DMS 273 (cell line): ENCODE results near the gene RPH3AL.
"Not testable (repeated sequence)": the region's sequence is repeated elsewhere in the genome, so short reads cannot be mapped to it uniquely, and the experiment has no call there.

Source experiments
- DNase-seq: peaks from one replicate; lab custom pipeline; 2025; ENCODE audit not compliant: unreplicated experiment; lab: John Stamatoyannopoulos, UW

The RPH3AL gene

DNA sequence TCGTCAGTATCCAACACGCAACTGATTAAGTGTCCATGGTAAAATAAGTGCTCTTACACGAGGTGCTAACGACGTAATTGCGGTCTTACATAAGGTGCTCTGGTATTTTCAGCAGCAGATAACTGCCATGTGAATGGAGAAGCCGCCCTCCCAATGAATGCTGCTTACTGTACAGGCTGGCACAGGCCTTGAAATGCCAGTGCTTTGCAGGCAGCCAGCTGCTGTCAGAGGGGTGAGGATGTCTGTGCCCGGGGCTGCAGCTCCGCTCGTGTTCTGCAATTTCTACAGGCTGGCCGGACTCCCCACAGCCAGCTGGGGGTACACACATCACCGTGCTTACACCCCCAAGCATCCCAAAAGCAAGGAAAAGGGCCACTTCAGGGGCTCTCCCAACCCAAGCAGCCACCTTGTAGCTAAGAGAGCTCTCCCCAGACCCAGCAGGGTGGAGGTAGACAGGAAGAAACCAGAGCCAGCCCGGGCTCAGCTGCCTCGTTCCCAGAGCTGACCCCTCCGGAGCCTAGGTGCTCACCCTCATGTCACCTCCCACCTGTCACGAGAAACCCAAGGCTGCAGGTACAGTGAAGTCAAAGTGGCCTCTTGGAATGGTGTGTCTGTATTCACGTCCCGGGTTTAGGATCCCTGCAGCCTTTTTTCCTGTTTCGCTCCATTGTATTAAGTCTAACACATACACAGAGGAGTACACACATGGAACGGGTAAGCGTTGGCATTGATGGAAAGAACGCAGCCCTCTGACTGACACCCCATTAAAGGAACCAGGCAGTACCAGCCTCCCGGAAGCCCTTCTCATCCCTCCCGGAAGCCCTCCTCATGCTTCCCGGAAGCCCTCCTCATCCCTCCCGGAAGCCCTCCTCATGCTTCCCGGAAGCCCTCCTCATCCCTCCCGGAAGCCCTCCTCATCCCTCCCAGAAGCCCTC, 27.2 kb upstream of the RPH3AL start:
- DNase-seq: peak; percentile 51

DNA sequence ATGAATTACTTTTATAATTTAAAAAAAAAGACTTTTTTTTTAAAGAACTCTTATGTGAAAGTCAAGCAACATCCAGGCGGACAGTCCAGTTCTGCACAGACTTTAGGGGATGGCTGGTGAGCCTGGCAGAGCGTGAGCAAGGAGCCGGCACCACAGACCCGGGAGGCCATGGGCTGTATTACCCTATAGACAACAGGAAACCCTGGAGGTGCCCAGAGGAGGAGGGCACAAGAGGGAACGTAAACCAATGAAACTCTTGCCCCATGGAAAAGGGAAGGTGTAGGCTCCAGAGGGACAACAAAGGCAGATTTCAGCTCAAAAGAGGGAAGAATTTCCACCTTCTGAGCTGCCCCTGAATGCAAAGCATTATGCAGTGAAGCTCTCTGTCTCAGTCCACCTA, 25.5 kb upstream of the RPH3AL start:
- DNase-seq: no peak

DNA sequence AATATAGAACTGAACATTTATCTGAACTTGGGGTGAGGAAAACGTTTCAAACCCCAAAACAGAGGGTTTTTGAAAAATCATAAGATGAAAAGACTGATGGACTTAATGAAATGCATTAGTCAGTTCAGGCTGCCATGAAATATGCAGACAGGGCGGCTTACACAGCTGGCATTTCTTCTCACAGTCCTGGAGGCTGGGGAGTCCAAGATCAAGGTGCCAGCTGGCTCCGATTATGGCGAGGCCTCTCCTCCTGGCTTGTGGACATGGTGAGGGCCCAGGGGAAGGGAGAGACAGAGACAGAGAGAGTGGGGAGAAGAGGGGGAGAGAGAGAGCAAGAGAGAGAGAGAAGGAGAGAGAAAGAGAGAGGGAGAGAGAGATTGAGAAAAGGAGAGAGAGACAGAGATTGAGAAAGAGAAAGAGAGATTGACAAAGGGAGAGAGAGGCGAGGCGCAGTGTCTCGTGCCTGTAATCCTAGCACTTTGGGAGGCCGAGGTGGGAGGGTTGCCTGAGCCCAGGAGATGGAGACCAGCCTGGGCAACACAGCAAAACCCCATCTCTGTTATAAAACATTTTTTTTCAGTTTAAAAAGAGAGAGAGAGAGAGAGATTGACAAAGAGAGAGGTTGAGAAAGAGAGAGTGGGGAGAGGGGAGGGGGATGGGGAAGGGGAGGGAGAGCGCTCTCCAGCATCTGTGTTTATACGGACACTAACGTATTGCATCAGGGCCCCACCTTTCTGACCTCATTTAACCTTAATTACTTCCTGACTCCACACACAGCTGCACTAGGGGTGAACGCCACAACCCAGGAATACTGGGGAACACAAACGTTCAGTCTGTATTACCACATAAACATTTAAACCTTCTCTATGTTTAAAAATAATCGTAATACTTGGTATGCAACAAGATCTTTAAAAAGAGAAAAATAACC, 24.6 kb upstream of the RPH3AL start:
- DNase-seq: peak; percentile 82

DNA sequence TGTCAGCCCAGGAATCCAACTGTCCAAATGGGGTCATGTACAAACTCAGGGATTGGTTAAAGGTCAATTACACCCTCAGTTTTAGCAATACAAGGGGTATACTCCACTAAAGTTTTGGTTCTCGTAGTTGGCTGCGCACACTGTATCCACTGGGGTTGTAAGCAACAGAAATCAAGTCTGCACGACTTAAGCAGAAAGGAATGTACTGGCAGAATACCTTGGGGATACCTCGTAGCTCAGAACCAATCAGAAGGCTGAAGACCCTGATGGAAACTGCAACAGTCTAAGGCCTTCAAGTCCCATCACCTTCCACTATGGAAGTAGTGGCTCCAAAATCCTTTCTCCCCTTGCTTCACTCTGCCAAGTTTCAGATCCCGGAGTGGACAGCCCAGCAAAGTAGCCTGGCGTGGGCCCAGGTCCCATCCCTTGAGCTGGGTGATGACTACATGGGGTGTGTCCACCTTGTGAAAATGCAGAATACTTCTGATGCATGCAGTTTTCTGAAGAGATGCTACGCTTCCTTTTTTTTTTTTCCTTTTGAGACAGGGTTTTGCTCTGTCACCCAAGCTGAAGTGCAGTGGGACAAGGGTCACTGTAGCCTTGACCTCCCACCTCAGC, 21.1 kb upstream of the RPH3AL start:
- no peak for DNase-seq

DNA sequence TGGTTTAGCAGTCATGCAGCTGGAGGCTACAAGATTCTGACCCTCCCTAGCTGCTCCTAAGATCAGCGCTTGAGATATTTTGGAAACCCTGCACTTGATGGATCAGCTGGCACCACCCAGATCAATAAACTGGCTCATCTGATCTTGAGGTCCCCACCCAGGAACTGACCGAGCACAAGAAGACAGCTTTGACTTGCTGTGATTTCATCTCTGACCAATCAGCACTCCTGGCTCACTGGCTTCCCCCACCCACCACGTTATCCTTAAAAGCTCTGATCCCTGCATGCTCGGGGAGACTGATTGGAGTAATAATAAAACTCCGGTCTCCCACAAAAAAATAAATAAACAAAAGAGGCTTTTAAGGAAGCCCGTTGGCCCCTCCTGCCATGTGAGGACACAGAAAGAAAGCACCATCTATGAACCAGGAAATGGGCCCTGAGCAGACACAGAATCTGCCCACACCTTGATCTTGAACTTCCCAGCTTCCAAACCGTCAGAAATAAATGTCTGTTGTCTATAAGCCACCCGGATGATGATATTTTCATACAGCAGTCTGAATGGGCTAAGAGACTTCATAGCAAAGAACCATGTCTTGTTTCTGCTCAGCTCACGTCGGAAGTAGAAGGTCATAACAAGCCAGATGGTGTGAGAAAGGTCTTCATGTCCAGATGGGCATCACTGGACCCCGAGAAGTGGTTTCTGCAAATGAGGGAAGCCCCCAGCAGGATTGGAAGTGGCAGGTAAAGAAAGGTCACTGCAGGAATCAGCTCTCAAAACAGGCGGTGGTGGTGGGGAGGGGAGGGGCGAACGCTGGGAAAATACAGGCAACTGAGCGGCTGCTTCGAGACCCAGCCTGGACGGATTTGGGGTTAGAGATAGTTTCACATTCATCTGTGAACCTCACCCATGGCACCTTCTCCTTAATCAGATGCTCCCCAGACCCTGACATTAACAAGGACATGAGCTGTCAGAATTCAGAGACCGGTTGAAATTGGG, 19.8 kb upstream of the RPH3AL start:
- no peak for DNase-seq

DNA sequence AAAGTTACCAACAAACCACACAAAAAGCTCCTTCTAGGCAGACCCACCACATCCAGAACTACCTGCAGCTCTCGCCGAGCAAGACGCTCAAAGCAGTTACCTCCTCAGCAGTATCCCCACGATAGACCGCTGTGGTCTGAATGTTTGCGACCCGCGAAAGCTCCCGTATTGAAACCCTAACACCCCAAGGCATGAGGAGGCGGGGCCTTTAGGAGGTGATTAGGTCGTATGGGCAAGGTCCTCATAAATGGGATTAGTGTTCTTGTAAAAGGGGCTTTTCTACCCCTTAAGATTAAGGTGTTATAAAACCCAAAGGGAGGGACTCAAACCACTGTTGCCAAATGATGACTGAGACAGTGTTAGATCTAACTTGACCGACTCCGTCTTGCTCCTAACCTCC, 19.0 kb upstream of the RPH3AL start:
- DNase-seq: no peak

DNA sequence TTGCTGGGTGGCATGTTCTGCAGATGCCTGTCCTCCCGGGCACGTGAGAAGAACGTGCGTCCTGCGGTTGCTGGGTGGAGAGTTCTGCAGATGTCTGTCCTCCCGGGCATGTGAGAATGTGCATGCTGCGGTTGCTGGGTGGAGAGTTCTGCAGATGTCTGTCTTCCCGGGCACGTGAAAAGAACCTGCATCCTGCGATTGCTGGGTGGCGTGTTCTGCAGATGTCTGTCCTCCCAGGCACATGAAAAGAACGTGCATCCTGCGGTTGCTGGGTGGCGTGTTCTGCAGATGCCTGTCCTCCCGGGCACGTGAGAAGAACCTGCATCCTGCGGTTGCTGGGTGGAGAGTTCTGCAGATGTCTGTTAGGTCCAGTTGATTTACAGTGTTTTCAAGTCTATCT, 15.0 kb upstream of the RPH3AL start:
- DNase-seq: not testable (repeated sequence)

DNA sequence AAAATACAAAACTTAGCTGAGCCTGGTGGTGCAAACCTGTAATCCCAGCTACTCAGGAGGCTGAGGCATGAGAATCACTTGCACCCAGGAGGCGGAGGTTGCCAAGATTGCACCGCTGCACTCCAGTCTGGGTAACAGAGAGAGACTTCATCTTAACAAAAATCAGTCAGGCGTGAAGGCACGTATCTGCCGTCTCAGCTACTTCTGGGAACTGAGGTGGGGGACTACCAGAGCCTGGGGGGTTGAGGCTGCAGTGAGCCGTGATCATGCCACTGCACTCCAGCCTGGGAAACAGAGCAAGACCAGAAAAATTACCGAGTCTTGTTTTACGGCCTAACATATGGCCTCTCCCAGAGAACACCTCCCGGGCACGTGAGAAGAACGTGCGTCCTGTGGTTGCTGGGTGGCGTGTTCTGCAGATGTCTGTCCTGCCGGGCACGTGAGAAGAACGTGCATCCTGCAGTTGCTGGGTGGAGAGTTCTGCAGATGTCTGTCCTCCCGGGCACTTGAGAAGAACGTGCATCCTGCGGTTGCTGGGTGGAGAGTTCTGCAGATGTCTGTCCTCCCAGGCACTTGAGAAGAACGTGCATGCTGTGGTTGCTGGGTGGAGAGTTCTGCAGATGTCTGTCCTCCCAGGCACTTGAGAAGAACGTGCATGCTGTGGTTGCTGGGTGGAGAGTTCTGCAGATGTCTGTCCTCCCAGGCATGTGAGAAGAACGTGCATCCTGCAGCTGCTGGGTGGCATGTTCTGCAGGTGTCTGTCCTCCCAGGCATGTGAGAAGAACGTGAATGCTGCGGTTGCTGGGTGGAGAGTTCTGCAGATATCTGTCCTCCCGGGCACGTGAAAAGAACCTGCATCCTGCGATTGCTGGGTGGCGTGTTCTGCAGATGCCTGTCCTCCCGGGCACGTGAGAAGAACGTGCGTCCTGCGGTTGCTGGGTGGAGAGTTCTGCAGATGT, 14.3 kb upstream of the RPH3AL start:
- not testable (repeated sequence) for DNase-seq

DNA sequence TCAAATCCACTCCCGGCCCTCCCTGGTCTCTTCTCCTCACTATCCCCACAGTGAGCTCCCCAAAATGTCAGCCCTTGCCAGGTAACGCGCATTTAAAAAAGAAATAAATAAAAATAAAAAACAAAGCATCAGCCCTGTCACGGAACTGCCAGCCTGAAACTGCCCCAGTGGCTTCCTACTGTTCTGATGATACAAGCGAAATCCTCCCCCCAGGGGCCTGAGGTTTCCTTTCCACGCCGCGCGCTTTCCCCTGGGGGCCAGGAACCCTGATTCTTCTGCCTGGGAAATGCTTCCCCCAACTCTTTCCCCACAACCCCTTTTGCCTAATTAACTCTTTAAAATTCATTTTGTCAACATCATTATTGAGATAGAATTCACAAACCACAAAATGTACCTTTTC, 12.2 kb upstream of the RPH3AL start:
- no peak for DNase-seq

DNA sequence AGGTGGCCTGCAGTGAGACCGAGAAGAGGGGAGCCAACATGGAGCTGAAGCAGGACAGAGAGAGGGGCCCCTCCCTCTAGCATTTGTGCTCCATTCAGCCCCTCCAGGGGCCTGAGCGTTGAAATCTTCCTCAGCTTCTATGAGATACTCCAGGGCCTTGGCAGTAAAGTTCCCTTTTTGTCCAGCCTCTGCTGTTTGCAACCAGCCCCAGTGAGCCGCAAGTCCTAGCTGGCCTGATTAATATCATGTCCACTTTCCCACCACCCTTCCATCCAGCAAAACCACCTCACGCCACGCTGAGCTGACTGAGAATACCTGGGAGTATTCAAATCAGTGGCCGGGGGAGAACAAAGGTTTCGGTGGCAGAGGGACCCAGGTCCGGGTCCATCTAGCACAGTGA, 11.7 kb upstream of the RPH3AL start:
- DNase-seq: no peak

DNA sequence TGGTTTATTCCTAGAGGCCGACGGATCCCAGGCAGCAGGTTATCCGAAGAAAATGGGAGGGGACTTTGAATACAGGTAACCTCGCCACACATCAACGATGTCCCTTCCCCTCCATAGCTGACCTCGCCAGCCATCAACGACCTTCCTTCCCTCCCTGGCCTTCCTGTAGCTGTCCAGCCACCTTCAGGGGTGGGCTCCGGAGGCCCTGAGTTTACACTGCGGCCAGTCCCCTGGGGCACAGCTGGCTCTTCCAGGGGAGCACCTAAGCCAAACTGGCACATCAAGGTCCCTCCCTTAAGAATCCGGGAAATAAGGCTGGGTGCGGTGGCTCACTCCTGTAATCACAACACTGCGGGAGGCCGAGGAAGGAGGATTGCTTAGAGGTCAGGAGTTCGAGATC, 10.1 kb upstream of the RPH3AL start:
- no peak for DNase-seq

DNA sequence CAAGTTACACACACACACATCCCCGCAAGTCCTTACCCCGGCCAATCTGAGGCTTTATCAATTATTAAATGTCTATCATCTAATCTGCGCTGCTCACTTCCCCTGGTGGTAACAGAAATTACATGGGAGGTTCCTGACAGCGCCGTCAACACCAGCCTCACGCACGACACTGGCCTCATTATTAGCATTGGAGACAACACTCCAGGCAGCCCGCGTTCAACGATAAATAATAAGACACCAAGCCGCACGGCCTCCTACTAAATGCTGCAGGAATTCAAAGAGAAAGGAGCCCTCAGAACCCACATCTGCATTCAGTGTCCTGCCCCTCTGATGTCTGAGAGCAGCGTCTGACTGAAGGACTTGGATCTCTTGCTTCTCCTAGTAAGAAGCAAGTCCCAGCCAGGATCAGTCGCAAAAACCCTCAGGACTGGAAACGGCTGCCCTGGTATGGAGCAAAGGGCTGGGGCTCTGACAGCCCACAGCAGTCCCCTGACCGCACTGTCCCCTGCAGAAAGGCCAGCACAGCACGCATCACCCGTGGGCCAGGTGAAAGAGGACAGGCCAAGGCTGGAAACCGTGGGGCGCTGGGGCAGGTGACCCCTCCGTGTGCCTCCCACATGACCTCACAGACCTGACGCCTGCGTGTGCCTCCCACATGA, 7.6 kb upstream of the RPH3AL start:
- no peak for DNase-seq

DNA sequence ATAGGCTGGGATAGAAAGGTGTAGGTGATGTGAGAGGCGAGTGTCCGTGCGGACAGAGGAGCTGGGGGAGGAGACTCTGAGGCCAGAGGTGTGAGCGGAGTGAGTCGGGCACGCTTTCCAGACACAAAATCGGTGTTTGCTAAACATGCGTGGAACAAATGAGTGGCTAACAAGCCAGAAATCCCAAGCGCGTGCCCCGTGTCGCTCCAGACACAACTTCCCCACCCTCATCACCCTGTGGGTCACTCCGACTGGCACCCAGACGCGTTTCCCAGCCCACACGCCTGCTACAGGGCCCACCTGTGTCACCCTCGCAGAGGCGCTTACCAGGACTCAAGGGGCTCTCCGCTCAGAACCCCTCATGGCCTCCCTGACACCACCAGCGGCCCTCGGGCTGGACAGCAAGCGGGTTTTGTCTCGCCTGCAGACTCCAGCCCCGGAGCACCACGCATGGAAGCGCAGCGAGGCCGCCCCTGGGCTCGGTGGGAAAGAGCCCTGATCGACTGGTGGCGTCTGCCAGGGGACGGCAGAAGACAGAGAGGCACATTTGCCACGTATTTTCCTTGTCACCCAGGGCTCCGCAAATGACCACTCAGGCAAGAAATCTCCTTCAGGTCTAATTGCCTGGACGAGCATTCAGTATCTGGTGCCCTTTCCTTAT, 6.0 kb upstream of the RPH3AL start:
- DNase-seq: no peak

DNA sequence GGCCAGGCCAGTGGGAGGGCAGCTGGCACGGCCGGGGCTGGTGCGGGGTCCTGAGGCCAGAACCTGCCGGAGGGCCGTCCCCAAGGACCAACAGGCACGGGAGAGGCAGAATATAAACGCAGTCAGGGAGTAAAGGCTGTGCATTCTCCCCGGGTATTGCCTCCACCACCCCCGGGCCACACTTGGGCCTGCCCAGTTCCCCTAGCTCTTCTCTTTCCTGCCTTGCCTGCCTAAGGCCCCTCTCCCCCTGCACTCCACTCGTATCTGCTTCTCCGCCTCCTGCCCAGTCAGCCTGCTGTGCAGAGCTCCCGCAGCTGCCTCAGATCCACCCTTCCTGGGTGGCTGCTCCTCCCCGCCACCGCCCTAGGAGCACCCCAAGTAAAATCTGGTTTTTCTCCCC, 5.0 kb upstream of the RPH3AL start:
- no peak for DNase-seq

DNA sequence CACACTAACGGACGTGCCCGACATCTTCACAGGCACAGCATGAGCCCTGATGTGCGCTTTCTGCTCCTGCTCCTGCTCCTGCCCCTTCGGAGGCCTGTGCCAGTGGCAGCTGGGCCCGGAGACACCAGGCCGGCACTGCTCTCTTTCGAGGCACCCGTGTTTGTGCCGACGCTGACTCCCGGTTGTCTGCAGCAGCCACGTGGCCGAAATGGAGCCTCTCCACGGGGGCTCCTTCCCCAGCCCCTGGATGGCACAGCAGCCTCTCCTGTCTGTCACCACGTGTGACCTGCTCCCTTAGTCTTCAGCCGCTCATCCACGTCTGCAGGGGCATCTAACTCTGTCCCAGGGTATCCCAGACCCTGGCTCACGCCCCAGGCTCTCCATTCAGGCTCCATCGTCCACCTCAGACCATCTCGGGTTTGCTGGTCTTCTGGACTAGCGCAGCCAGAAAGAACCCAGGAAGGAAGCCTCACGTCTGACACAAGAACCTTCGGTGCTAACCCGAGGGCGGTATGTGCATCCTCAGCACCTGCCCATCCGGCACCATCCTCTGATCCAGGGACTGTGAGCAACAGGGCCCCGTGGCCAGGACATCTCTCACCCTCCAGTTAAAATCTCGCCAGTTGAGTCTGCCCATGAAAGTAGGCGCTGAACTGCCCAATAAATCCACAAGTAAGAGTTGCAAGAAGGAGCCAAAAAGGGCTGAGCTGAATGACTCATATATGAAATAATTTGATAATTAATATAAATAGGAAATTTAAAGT, 4.2 kb upstream of the RPH3AL start:
- no peak for DNase-seq

DNA sequence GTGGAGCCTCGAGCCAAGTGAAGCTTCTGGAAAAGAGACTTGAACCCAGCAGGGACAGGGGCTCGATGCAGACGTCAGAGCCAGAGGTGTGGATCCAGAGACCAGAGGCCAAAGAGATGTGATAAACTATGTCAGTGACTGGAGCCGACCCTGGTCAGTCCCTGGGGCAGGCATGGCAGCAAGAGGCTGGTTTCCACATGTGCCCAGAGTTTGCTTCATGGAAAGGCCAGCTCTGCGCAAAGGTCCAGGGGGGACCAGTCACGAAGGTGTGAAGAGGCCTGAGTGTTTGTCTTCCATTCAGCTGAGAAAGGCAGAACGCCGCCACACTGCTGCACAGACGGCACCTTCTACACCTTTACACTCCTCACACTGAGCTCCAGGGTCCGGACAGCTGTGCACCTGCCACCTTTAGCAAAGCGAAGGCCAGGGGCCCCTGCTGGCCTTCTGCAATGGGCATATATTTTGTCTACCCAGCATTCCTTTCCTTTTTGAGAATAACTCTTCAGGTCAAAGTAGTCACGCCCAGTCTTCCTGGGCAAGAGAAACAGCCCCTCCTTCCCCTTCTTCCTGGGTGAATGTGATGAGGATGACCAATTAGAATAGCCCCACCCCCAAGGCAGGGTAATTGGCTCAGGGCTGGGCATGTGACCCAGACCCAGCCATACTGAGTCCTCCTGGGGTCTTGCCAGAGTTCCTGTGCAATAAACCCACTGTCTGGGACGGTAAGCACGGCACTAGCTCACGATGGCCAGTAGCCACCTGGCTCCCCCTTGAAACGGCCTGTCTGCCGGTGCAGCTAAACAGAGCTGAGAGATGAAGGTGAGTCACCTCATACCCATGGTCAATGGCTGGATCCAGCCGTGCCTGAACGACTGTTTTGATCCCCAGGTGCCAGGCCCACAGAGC, 2.3 kb upstream of the RPH3AL start:
- DNase-seq: no peak
